WERI-Rb-1 (cell line): Measurements from ENCODE around the gene PLPPR5.

Source experiments
- DNase-seq: peaks from one replicate; pipeline ENCODE4 v3.0.0-alpha.2; 2020
- H3K27ac ChIP-seq: fragments of 250-450 bp; sonication (Bioruptor Pico); 2 replicates; pipeline ENCODE4 v1.5.1; 2020; ENCODE audit warnings: mild to moderate bottlenecking, moderate library complexity
- H3K27me3 ChIP-seq: fragments of 250-450 bp; sonication (Bioruptor Pico); 2 replicates; pipeline ENCODE4 v1.5.1; 2021; ENCODE audit warnings: mild to moderate bottlenecking, low read depth, moderate library complexity; ENCODE audit not compliant: insufficient read depth, severe bottlenecking
- H3K36me3 ChIP-seq: fragments of 250-450 bp; sonication (Bioruptor Pico); 2 replicates; pipeline ENCODE4 v1.5.1; 2020; ENCODE audit warnings: mild to moderate bottlenecking, moderate library complexity
- H3K4me3 ChIP-seq: 2 replicates; pipeline ENCODE4 v1.5.1; 2011; ENCODE audit warnings: low read depth, mild to moderate bottlenecking, control low read depth, low read length
- H3K9me3 ChIP-seq: fragments of 250-450 bp; sonication (Bioruptor Pico); 2 replicates; pipeline ENCODE4 v1.5.1; 2021; ENCODE audit warnings: mild to moderate bottlenecking, moderate library complexity; ENCODE audit not compliant: severe bottlenecking
- CTCF ChIP-seq: IDR thresholded peaks from 2 replicates; pipeline ENCODE4 v1.5.1; 2011; ENCODE audit warnings: low read depth, mild to moderate bottlenecking, control low read depth, inconsistent platforms, low read length

PLPPR5 gene

GRCh38 chr1:98981917-98982513 lies 22.6 kb downstream of the PLPPR5 start:
- Histone ChIP-seq H3K4me3 (no peak overlapping the region), H3K36me3 (no peaks in the 10 kb centered on the region), H3K27ac (no peak overlapping the region), H3K27me3 (no peaks in the 10 kb centered on the region), H3K9me3 (no peaks in the 10 kb centered on the region)
- TF ChIP-seq CTCF = no peak
- no peak for DNase-seq

- TF ChIP-seq CTCF = no peak
- no peak for DNase-seq
- H3K27ac ChIP-seq = no peak overlapping the region
- H3K27me3 ChIP-seq = no peaks in the 10 kb centered on the region
- H3K4me3 ChIP-seq = no peak overlapping the region
- no peaks in the 10 kb centered on the region for H3K36me3 ChIP-seq
- H3K9me3 ChIP-seq = no peaks in the 10 kb centered on the region
Observed at GRCh38 chr1:98979463-98979862, 25.2 kb downstream of the PLPPR5 start.

- H3K9me3 ChIP-seq = no peaks in the 10 kb centered on the region
- H3K27ac ChIP-seq = no peak overlapping the region
- DNase-seq = no peak
- H3K36me3 ChIP-seq = no peaks in the 10 kb centered on the region
- no peaks in the 10 kb centered on the region for H3K27me3 ChIP-seq
- no peak overlapping the region for H3K4me3 ChIP-seq
- no peak for TF ChIP-seq CTCF
Observed at GRCh38 chr1:98975810-98976209, 28.9 kb downstream of the PLPPR5 start.

- H3K27me3 ChIP-seq = no peaks in the 10 kb centered on the region
- no peak for TF ChIP-seq CTCF
- no peak overlapping the region for H3K4me3 ChIP-seq
- H3K36me3 ChIP-seq = no peaks in the 10 kb centered on the region
- no peak overlapping the region for H3K27ac ChIP-seq
- H3K9me3 ChIP-seq = no peaks in the 10 kb centered on the region
- no peak for DNase-seq
Observed at GRCh38 chr1:98975113-98975512, 29.5 kb downstream of the PLPPR5 start.

GRCh38 chr1:98969798-98970490 lies 34.7 kb downstream of the PLPPR5 start:
- Histone ChIP-seq H3K36me3 (no peaks in the 10 kb centered on the region), H3K27ac (no peak overlapping the region), H3K9me3 (no peaks in the 10 kb centered on the region), H3K4me3 (no peak overlapping the region), H3K27me3 (no peaks in the 10 kb centered on the region)
- TF ChIP-seq CTCF = no peak
- no peak for DNase-seq

- no peak for DNase-seq
Observed at GRCh38 chr1:98967122-98967521, 37.5 kb downstream of the PLPPR5 start.

More at GRCh38 chr1:98967122-98967521, 37.5 kb downstream of the PLPPR5 start:
- no peak overlapping the region for H3K27ac ChIP-seq
- H3K36me3 ChIP-seq = no peaks in the 10 kb centered on the region
- no peaks in the 10 kb centered on the region for H3K9me3 ChIP-seq
- no peak overlapping the region for H3K4me3 ChIP-seq
- TF ChIP-seq CTCF = no peak
- H3K27me3 ChIP-seq = no peaks in the 10 kb centered on the region
